Progenitor cell of endocrine pancreas (in vitro differentiated cells): Measurements from ENCODE around the gene HOGA1. TPM values are rescaled to one million over a fixed set of nuclear protein-coding genes. Genes with fewer than 3 reads are reported as not detected.
"Not testable (repeated sequence)": the region's sequence is repeated elsewhere in the genome, so short reads cannot be mapped to it uniquely, and the experiment has no call there.

Experiments
- DNase-seq: peaks from one replicate; pipeline ENCODE4 v3.0.0; 2021; ENCODE audit warnings: low spot score; ENCODE audit not compliant: unreplicated experiment
- H3K27ac Mint-ChIP-seq: 2 replicates; pipeline ENCODE4 v1.8.0; 2021; ENCODE audit warnings: mild to moderate bottlenecking, moderate library complexity, mixed read lengths
- H3K27me3 Mint-ChIP-seq: 2 replicates; pipeline ENCODE4 v1.8.0; 2021; ENCODE audit warnings: mixed read lengths
- H3K36me3 Mint-ChIP-seq: 2 replicates; pipeline ENCODE4 v1.8.0; 2022; ENCODE audit warnings: mixed read lengths; ENCODE audit not compliant: insufficient read depth
- H3K4me1 Mint-ChIP-seq: 2 replicates; pipeline ENCODE4 v1.8.0; 2021; ENCODE audit warnings: low read depth, mixed read lengths
- H3K4me3 Mint-ChIP-seq: 2 replicates; pipeline ENCODE4 v1.8.0; 2021; ENCODE audit warnings: low read depth, mild to moderate bottlenecking, moderate library complexity, mixed read lengths
- H3K9me3 Mint-ChIP-seq: 2 replicates; pipeline ENCODE4 v1.8.0; 2021; ENCODE audit warnings: low read depth, mixed read lengths
- CTCF ChIP-seq: fragments of 200-600 bp; sonication (generic); IDR thresholded peaks from one replicate; pipeline ENCODE4 v1.5.0; 2021; ENCODE audit warnings: antibody characterized with exemption, mild to moderate bottlenecking; ENCODE audit not compliant: unreplicated experiment
- total RNA-seq: library from RNA; stranded (reverse); gene quantifications from 2 replicates; pipeline ENCODE4 v1.2.1, GENCODE V29; 2021

Gene HOGA1
- total RNA-seq, 1 donor from 2014 or later = 10.5 TPM

GRCh38 chr10:97574374-97575126 is 9.6 kb upstream of the HOGA1 start:
- Mint-ChIP-seq H3K36me3 (no peaks in the 10 kb centered on the region), H3K9me3 (no peaks in the 10 kb centered on the region), H3K27ac (no peak overlapping the region), H3K27me3 (no peaks in the 10 kb centered on the region), H3K4me1 (no peaks in the 10 kb centered on the region), H3K4me3 (no peak overlapping the region)
- no peak for DNase-seq
- no peak for TF ChIP-seq CTCF

DNA sequence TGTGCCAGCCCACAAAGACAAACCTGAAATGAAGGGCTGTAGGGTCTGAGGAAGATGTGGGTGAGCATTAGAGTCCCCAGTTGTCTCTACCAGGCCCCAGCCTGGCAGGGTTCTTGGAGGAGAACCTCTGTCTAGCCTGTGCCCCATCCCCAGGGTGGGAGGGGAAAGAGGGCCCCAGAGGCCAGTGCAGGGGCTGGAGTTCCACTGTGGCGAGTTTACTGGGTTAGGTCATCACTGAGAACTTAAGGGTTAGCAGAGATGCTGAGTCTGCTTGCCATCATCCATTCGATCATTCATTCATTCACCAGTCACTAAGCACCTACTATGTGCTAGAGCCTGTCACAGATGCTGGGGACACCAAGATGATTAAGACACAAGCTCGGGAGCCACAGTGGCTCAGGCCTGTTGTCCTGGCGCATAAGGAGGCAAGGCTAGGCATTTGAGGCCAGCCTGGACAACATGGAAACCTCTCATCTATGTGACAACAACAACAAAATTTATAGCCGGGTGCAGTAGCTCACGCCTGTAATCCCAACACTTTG is 9.0 kb upstream of the HOGA1 start:
- Mint-ChIP-seq H3K9me3 (no peaks in the 10 kb centered on the region), H3K4me3 (no peak overlapping the region), H3K27ac (no peak overlapping the region), H3K27me3 (no peaks in the 10 kb centered on the region), H3K36me3 (no peaks in the 10 kb centered on the region), H3K4me1 (no peaks in the 10 kb centered on the region)
- TF ChIP-seq CTCF = no peak
- DNase-seq = no peak

DNA sequence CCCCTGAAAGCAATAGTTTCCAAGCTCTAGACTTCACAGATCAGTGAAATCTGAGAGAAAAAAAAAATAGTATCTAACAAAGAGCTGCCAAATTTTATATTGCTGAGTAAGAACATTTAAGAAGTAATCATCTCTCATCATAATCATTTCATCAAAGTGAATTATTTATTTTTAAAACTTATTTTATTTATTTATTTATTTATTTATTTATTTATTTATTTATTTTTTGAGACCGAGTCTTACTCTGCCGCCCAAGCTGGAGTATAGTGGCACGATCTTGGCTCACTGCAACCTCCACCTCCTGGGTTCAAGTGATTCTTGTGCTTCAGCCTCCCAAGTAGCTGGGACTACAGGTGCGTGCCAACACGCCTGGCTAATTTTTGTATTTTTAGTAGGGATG is 7.7 kb upstream of the HOGA1 start:
- H3K9me3 Mint-ChIP-seq, H3K36me3 Mint-ChIP-seq, H3K4me3 Mint-ChIP-seq, DNase-seq, H3K27me3 Mint-ChIP-seq, H3K27ac Mint-ChIP-seq, H3K4me1 Mint-ChIP-seq: not testable (repeated sequence)

DNA sequence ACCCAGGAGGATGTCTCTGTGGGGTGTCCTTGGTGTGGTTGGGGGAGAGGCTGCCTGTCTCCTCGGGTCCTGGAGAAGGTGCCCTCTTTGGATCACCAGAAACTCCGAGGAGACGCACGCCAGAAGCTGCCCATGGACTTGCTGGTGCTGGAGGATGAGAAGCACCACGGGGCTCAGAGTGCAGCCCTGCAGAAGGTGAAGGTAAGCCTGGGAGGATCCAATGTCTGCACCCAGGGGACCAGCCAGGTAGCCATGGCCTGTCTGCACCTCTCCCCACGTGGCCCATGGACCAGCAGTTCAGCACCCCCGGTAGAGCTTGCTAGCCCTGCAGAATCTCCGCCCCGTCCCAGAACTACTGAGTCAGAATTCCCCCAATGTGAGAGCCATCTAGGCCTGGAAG is 6.5 kb upstream of the HOGA1 start:
- no peak overlapping the region for H3K27ac Mint-ChIP-seq
- no peak for DNase-seq
- no peak for TF ChIP-seq CTCF
- H3K36me3 Mint-ChIP-seq = no peaks in the 10 kb centered on the region
- H3K27me3 Mint-ChIP-seq = no peaks in the 10 kb centered on the region
- no peaks in the 10 kb centered on the region for H3K9me3 Mint-ChIP-seq
- H3K4me3 Mint-ChIP-seq = no peak overlapping the region
- H3K4me1 Mint-ChIP-seq = no peaks in the 10 kb centered on the region

GRCh38 chr10:97578171-97578844 is 5.9 kb upstream of the HOGA1 start:
- Mint-ChIP-seq H3K27ac (no peak overlapping the region), H3K9me3 (no peaks in the 10 kb centered on the region), H3K27me3 (no peaks in the 10 kb centered on the region), H3K4me1 (no peaks in the 10 kb centered on the region), H3K4me3 (no peak overlapping the region), H3K36me3 (no peaks in the 10 kb centered on the region)
- no peak for TF ChIP-seq CTCF
- DNase-seq = no peak
